Mucosa of gallbladder (tissue), 1 donor: ENCODE data around the gene OLFM4. TPM values are rescaled to one million over a fixed set of nuclear protein-coding genes. Genes with fewer than 3 reads are reported as not detected.
"Not testable (repeated sequence)": the region's sequence is repeated elsewhere in the genome, so short reads cannot be mapped to it uniquely, and the experiment has no call there.

Source experiments
- DNase-seq: peaks from one replicate; pipeline ENCODE4 v3.0.0-alpha.2; 2020; ENCODE audit warnings: low spot score
- total RNA-seq: library from RNA; stranded (reverse); gene quantifications from one replicate; pipeline ENCODE4 v1.2.1, GENCODE V29; 2021
- donor health status: DM: no; HTN: no; CAD: no.

The OLFM4 gene, protein sequence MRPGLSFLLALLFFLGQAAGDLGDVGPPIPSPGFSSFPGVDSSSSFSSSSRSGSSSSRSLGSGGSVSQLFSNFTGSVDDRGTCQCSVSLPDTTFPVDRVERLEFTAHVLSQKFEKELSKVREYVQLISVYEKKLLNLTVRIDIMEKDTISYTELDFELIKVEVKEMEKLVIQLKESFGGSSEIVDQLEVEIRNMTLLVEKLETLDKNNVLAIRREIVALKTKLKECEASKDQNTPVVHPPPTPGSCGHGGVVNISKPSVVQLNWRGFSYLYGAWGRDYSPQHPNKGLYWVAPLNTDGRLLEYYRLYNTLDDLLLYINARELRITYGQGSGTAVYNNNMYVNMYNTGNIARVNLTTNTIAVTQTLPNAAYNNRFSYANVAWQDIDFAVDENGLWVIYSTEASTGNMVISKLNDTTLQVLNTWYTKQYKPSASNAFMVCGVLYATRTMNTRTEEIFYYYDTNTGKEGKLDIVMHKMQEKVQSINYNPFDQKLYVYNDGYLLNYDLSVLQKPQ
- 3.9 TPM for total RNA-seq

DNA sequence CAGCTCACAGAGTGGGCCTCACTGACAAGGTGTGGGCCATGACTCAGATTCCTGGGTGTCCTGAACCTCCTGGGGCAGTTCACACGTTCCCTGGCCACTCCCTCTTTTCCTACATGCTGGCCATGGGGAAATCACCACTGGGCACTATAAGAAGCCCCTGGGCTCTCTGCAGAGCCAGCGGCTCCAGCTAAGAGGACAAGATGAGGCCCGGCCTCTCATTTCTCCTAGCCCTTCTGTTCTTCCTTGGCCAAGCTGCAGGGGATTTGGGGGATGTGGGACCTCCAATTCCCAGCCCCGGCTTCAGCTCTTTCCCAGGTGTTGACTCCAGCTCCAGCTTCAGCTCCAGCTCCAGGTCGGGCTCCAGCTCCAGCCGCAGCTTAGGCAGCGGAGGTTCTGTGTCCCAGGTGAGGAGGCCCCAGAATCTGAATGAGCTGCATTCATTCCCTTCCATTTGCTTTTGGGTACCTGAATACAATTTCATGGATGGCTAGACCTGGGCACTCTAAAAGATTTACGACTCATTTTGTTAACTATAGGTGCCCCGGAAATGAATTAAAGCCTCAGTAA is at the start of gene OLFM4:
TSS of gene OLFM4 (plus strand) at position 177 of the 567 bp plus-strand sequence. CDS start at position 201, 24 bp downstream.
- peak; percentile 19 for DNase-seq

DNA sequence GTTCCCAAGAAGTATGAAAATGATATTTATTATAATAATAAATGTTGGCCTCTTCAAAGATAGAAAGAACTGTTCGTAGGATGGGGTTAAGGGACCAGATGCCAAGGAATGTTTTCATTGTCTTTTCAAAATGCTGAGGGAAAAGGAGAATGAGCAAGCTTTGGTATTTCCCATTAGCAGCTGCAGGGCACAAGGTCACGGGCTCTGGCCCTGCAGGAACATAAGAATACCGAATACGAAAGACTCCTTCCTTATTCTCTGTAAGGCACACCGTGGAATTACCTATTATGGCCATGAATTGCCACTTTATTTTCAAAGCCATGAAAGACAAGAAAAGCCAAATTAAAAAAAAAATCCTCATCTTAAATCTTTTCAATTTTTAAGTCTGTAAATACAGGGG is 49.6 kb upstream of the OLFM4 start:
- DNase-seq = no peak

DNA sequence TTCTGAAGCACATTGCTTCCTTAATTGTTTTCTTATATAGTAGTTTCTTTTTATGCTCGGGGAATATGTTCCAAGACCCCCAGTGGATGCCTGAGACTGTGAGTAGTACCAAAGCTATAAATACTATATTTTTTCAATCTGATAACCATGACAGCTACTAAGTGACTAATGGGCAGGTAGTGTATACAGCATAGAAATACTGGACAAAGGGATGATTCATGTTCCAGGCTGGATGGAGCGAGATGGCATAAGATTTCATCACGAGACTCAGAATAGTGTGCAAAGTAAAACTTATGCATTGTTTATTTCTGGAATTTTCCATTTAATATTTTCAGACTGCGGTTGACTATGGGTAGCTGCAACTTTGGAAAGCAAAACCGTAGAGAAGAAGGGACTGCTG is 47.9 kb upstream of the OLFM4 start:
- DNase-seq = no peak

DNA sequence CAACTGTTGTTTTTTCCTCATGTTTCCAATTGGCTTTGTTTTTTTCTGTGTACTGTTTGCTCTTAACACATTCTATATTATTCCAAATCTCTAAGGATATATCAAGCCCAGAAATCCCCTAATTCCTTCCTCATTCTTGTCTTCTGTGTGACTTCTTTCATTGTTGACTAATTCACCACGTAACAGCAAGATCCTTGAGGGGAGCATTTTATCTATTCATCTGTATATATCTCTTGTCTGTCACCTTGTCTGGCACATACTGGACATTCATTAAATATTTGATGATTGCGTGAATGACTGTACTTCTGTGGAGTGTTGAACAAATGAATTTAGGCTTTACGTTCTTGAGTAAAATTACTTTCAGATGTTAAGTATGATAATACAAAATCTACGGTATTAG is 44.8 kb upstream of the OLFM4 start:
- no peak for DNase-seq

DNA sequence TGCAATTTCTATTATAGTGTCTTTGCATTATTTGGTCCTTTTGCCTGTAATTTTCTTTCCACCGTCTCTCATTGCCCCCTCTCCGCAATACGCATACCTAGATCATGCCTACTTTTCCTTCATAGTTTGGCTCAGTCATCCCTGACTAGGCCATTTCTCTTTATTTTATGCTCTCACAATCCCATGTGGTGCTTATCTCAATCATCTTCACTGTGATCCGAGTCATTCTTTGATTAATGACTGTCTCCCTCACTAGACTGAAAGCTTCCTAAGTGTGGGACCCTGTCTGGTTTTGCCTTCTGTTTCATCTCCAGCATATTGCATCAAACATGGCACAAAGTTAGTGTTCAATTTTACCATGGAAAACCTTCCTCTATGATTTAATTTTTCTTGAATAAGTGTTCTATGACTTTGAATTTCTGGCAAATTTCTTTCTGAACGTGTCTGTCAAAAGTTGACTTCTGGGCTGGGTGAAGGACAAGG is 43.7 kb upstream of the OLFM4 start:
- DNase-seq = no peak

DNA sequence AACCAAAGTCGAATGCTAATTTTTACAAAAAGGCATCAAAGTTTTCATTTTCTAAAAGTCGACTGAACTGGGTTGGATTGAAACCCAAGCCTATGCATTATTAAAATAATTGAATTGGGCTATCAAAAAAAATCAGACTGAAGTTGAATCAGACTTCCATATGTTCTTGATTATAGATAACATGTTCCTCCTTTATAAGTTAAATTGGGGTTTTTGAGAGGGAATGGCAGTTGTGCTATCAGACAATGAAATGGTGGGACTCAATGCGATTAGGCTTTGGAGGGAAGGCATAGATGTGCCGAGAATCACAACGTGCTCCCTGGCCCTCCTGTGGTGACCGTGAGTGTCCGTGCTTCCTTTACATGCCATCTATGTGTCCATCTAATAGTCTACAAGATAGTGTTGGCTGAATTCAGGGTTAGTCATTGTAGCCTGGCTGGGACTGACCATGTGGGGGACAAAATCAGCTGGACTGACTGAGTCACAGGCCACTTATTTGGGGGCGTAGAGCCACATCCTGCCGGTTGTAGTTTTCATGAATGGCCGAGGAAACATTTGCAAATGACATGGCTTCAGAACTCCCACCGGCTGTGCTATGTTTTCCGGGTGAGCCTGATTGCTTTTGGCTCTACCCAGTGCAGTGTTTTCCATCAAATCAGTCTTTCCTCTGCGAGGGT is 37.1 kb upstream of the OLFM4 start:
- DNase-seq = no peak

DNA sequence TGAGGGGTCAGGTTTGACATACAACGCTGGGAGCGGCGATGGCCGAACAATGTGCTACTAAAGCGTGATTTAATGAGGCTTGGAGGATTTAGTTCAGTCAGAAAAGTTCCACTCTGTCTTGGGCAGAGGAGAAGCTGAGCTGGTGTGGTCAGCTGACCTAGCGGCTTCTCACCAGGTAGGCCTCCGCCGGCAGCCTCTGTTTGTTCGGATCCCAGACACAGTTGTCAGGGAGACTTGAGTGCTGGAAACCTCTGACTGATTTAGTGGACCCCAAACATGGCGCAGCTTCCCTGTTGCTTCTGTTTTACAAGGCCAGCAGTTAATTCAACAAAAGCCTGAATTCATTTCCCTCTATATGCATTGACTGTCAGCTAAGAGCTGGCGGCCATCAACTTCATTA is 36.5 kb upstream of the OLFM4 start:
- no peak for DNase-seq

DNA sequence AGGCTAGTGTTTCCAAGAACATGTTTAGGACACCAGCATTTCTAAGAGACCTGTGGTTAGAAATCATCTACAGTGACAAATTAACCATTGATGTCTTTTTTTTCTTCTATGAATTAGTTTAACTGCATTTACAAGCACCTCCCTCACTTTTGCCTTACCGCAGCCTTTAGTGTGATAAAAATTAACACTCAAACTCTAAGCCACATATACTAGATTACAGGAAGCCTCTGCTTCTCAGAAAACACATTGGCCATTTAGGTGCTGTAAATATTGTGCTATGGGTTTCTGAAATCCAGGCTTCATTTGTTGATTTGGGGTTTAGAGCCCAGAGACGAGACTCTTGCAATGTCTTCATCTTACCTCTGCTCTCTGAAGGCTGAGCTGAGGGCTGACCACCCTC is 34.6 kb upstream of the OLFM4 start:
- DNase-seq = no peak

DNA sequence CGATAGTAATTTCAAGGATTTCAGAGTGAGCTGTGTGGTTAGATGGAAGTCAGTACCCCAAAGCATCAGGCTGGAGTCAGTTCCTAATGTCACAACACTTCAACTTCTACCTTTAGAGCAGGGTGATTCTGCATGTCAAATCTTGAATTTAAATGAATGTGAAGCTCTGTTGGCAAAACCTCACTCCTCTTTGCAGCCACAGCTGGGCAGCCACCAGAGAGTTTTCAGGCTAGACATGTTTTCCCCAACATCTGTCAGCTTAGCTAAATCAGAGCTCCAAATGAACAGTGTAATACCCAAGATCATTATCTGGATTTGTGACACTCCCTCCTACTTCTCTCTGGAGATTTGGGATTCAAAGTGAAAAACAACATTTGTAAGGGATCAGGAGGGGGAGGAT is 33.7 kb upstream of the OLFM4 start:
- no peak for DNase-seq

DNA sequence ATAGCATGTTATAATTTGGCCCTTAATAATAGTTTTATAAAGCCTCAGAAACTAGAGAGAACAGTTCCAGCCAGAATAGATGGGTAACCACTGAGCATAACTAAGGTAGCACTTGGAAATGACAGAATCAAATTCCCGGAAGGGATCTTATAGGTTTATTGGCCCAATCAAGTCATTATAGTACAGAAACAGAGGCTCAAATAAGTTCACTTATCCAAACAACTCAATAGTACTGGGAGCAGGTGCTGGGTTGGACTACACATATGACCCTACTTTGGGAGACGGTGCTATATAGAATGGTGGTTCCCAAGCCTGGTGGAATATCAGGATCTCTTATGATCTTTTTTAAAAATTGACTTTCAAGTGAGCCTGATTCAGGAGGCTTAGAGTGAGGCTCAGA is 32.7 kb upstream of the OLFM4 start:
- DNase-seq = no peak

DNA sequence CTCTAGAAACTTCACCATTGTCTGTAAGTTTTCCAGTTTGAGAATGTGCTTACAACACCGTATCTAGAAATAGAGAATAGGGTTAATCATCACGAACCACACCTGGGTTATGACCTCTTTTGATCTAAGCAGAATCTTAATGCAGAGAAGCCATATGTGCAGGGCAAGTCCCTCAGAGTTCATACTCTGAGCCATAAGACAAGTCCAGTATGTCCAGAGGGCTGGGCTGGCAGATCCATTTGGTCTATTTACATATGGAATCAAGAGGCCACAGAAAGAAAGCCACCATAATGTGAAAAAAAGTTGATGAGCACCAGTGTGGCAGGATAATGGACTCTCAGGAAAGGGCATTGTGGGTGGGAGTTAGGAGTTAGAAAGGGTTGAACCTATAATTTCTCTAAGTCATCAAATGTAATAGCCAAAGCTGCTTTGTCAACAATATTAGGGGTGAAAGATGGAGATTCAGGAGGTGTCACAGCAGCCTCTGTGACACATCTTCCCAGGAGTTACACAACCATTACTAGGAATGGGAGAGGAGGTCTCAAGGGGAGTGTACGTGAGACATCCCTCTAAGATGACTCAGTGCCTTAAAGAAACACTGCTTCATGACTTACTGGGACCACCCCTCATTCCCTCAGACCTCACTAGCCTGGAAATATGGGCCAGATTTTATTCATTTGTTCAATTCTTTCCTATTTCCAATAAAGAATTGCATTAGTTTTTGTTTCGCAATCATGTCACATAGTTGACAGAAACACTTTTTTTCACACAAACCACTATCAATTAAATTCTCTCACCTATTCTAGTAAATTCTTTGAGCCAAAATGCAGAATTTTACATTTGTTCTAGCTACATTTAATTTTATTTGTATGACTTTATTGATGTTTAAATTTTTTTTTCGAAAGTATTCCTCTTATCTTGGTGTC is 30.4 kb upstream of the OLFM4 start:
- no peak for DNase-seq

DNA sequence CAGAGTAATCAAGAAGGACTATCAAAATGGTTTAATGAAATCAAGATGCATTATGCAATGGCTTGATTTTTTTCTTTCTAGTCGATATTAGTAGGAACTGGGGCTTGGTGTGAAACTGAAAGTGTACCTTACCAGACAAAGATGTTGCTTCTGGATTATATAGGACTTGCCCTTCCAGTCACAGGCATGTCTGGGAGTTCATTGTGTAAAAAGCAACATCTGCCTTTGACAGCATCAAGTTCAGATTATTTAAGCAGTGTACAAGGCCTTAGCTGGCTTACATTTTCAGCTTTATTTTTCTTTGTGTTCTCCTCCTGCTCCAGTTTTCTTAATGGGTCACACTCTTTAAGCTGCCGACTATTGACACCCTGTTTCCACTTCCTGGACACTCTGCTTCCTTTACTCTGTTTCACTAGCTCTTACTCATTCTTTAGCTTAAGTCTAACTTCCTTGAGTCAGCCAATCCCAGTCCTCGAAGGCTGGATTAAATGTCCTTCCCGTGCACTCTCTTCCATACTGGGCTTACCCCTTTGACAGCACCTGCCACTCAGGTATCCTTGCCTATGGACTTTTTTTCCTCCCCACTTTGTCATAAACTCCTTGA is 29.4 kb upstream of the OLFM4 start:
- no peak for DNase-seq

DNA sequence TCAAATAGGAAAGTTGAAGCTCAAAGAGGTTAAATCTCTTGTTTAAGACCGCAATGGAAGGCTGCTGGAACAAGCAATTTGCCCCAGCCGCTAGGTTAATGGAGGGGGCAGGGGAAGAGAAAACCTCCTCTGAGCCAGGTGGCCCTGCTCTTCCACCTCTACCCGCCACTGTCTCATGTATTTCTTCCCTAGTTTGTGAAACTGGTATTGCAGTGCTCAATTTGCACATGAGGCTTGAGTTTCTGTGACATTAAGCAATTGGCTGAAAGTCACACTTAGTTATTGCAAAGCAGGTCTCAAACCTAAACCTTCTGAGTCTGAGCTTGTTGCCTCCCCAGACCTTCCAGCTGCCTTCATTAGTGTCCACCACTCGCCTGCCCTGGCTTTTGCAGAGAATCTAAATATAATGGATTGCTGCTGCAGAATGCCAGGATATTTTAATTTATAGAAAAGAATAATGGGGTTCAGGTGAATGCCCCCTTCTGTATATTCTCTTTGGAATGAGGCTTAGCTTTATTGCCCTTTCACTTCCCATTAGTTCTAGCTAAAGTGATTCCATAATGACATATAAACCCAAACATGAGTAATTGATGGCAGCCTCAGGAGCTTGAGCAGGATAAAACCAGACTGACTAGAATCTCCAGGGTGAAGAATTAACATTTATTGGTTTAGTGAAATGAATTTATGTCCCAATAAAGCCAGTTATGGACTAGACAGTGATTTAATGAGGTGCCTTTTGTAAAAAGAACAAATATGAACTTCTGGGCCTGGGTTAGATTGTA is 27.0 kb upstream of the OLFM4 start:
- no peak for DNase-seq

DNA sequence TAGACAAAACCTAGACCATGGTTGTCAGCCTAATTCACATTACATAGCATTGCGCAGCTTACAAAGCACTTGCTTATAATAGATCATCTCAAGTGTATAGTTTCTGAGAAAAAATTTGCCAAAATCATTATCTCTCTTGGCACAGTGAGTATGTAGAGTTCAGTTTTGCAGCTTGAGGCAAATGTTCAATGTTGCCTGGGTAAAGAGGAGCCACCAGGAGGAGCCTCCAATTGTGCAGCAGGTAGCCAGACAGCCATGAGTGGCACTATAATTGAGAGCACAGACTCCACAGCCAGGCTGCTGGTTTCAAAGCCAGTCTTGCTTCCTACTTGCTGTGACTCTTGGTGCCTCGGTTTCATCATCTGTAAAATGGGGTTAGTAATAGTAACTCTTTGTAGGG is 24.0 kb upstream of the OLFM4 start:
- no peak for DNase-seq

DNA sequence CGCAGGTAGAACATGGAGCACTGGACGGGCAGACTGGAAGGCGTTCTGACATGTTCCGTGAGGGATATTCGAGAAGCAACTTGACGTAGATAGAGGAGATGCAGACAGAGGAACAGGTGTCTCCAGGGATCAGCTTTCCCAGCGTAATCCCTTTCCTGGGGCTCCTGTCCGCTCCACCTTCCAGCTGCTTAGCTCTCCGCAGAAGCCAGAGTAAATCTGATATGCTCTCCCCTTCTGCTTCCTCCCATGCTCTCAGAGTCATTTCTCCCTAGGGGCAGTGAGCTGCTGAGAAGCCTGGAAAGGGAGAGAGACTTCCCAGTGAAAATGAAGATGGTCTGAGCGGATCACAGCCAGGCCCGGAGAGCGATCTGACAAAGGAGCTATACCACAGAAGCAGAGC is 23.0 kb upstream of the OLFM4 start:
- DNase-seq = no peak

DNA sequence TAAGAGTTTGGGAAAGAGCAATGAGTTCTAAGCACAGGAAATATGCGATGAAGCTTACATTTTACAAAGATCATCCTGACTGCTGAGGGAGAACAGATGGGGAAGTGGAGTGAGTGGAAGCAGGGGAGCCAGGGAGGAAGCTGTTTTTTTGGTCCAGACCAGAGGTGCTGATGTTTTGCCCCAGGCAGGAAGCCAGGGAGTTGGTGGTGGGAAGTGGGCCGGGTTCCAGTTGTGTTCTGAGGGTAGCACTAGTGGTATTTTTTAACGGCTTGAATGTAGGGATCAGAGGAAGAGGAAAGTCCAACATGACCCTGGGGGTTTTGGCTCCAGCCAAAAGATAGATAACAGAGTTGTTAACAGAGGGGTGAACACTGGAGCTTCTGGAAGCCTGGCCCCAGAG is 20.7 kb upstream of the OLFM4 start:
- DNase-seq = no peak

DNA sequence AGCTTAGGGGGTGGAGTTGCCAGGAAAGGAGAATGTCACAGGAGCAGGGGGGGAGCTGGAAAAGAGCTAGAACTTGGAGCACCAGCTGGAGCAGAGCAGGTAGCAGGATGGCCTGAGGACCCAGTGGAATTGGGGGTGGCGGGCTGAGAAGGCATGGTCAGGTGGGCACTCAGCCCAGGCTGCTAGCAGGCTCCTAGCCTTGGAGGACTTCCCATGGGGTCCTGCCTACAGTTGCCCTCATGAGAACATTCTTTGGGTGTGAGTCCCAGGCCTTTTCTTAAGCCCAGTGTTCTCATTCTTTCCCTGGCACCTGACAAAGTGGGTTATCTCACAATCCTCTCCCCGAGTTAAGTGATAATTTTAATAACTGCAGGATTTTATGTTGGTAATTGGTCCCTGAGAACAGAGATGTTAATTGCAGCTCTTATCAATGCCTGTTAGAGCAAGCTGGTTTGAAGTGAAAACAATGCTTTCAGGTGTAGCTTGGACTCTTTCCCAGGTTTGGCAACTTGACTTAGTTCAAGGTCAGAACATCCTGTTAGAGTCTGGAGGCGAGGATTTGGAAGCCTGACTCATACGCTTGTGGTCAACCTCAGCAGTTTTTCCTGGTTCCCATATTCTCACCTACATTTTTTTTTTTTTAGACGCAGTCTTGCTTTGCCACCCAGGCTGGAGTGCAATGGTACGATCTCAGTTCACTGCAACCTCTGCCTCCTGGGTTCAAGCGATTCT is 18.1 kb upstream of the OLFM4 start:
- DNase-seq = peak; percentile 88

DNA sequence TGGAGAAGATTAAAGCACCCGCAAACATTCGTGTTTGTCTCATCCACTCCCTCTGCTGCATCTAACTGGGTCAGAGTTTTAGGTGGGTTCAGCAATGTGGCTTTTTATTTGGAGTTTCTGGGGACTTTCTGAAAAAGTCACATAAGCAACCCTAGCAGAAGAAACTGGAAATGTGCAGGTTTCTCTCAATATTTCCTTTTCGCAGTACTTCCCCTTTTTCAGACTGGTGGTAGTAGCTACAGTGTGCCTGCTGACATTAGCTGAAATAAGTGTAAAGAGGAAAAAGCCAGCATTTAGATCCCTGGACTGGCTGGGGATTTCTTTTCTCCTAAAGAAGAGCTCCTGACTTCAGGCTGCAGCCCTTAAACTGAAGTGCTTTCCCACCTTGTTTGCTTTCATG is 15.9 kb upstream of the OLFM4 start:
- no peak for DNase-seq

DNA sequence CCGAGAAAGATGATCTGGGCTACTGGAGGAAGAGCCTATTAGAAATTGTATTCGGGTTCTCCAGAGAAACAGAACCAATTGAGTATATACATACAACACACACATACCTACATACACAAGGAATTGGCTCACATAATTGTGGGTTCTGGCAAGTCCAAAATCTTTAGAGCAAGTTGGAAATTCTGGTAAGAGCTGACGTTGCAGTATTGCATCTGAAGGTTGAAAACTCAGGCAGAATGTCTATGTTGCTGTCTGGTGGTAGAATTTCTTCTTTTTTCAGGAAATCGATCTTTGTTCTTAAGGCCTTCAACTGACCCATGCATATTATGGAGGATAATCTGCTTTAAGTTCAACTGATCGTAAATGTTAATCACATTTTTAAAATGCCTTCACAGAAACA is 15.5 kb upstream of the OLFM4 start:
- DNase-seq = no peak

DNA sequence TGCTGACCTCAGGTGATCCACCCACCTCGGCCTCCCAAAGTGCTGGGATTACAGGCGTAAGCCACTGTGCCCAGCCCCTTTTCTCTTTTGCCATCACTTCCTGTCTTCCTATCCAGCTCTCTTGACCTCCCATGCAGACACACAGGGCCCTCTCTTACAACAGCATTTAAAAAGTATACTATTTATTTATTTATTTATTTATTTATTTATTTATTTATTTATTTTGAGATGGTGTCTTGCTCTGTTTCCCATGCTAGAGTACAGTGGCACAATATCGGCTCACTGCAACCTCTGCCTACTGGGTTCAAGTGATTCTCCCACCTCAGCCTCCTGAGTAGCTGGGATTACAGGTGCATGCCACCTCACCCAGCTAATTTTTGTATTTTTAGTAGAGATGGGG is 14.6 kb upstream of the OLFM4 start:
- not testable (repeated sequence) for DNase-seq
